SU-DHL-6 (cell line): ENCODE results near the gene EIF3I.

Source experiments
- EZH2phosphoT487 ChIP-seq: fragments of 200-600 bp; sonication (generic), shearing (Covaris generic); conservative IDR thresholded peaks from 2 replicates; pipeline ENCODE4 v1.6.1; 2018; ENCODE audit warnings: mild to moderate bottlenecking, antibody characterized with exemption, low read length, moderate library complexity, mixed read lengths
- TF ChIP-seq, protein P1 (sequence below): fragments of 200-600 bp; sonication (generic); IDR thresholded peaks from one replicate; pipeline ENCODE4 v1.5.1; 2017; ENCODE audit warnings: antibody characterized with exemption, mild to moderate bottlenecking, low read length, moderate library complexity; ENCODE audit not compliant: insufficient read depth, poor library complexity, severe bottlenecking

DNA sequence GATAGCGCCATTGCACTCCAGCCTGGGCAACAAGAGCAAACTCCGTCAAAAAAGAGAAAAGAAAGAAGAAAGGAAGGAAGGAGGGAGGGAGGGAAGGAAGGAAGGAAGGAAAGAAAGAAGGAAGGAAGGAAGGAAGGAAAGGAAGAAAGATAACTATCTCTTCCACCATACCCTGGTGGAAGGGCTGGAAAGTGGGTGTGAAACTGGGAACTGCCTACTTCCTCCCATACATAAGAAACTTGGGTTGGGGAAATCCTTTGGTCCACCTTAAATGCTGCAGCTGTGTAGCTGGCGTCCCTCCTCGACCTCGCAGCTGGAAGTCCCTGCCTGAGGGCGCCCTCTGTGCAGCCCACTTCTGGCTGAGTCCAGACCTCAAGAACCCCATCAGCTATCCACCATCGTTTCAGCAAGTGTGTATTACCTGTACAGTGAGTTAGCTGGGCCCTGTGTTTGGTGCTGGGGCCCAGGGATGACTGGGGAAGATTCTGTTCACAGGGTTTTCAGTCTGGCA lies 20.2 kb downstream of the EIF3I start:
- TF ChIP-seq, protein P1, sequence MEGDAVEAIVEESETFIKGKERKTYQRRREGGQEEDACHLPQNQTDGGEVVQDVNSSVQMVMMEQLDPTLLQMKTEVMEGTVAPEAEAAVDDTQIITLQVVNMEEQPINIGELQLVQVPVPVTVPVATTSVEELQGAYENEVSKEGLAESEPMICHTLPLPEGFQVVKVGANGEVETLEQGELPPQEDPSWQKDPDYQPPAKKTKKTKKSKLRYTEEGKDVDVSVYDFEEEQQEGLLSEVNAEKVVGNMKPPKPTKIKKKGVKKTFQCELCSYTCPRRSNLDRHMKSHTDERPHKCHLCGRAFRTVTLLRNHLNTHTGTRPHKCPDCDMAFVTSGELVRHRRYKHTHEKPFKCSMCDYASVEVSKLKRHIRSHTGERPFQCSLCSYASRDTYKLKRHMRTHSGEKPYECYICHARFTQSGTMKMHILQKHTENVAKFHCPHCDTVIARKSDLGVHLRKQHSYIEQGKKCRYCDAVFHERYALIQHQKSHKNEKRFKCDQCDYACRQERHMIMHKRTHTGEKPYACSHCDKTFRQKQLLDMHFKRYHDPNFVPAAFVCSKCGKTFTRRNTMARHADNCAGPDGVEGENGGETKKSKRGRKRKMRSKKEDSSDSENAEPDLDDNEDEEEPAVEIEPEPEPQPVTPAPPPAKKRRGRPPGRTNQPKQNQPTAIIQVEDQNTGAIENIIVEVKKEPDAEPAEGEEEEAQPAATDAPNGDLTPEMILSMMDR = no peak
- TF ChIP-seq EZH2phosphoT487 = no peak
